Ovary (tissue), 9 donors: Measurements from ENCODE around the gene CNP. TPM values are rescaled to one million over a fixed set of nuclear protein-coding genes. Genes with fewer than 3 reads are reported as not detected.

ENCODE experiments used
- DNase-seq, 5 donors: peaks; one replicate each; pipeline ENCODE4 v3.0.0-alpha.2; 2019 to 2020
- H3K27ac ChIP-seq, 2 donors: fragments of 200-600 bp; one replicate each; pipeline versions ENCODE4 v1.5.1 to v1.8.0; 2019 to 2022
- H3K27me3 ChIP-seq: fragments of 200-600 bp; one replicate; pipeline ENCODE4 v1.8.0; 2022
- H3K36me3 ChIP-seq: fragments of 200-600 bp; sonication (generic); one replicate; pipeline ENCODE4 v1.5.1; 2019
- H3K4me1 ChIP-seq: one replicate; pipeline ENCODE4 v1.8.1; 2013; ENCODE audit warnings: mild to moderate bottlenecking, moderate library complexity; ENCODE audit not compliant: insufficient read depth
- H3K4me3 ChIP-seq: fragments of 200-600 bp; sonication (generic); one replicate; pipeline ENCODE4 v1.5.1; 2017
- H3K9me3 ChIP-seq, 2 donors: fragments of 200-600 bp in 1 of 2; sonication (generic) in 1 of 2; one replicate each; pipeline versions ENCODE4 v1.5.1 to v1.8.1; 2013 to 2019; ENCODE audit warnings: mild to moderate bottlenecking in 1 of 2, moderate library complexity in 1 of 2
- EP300 ChIP-seq: sonication (generic); formaldehyde crosslinking; IDR thresholded peaks from one replicate; pipeline ENCODE4 v1.6.1; 2017; ENCODE audit warnings: antibody characterized with exemption
- POLR2A ChIP-seq: fragments of 450-650 bp; IDR thresholded peaks from one replicate; pipeline ENCODE4 v1.6.1; 2017; ENCODE audit warnings: antibody characterized with exemption, mild to moderate bottlenecking, moderate library complexity
- WGBS, 3 donors: extraction: QIAGEN DNeasy Blood & Tissue Kit in 1 of 3; methylation state at CpG; one replicate each; pipeline versions ENCODE4 v1.1.5 to v1.1.7; 2013 to 2017; 5-methylcytosine and 5-hydroxymethylcytosine counted together
- intact Hi-C, 4 donors: fragments of 100-400 bp; cut with DNase I; formaldehyde crosslinking; loops; one replicate each; pipeline versions ENCODE4 v1.11.0 to v1.15.1; 2022 to 2023
- polyA plus RNA-seq, 2 donors: library from polyadenylated mRNA; stranded (reverse); fragments of 200-250 nt in 1 of 2; fragments of 350-450 nt in 1 of 2; fragmentation: Illumina TruSeq in 1 of 2; extraction: RNeasy Lipid Tissue Mini Kit (QIAGEN cat#74804) in 1 of 2; gene quantifications; one replicate each; pipeline ENCODE4 v1.2.3, GENCODE V29; 2013 to 2014
- total RNA-seq, 7 donors: library from RNA; depleted of rRNA in 2 of 7; stranded (reverse); fragments of >200 nt in 2 of 7; fragmentation: NEBNext Ultra II Directional in 3 of 7; extraction: Animal tissue kit (Norgen Biotek cat#: 25700) in 3 of 7; gene quantifications; one replicate each; pipeline versions ENCODE4 v1.1.0 to v1.2.4, GENCODE V29; 2016 to 2023
- TF ChIP-seq, protein P1 (sequence below), 3 donors: fragments of 450-650 bp in 2 of 3; fragments of 200-600 bp in 1 of 3; IDR thresholded peaks; one replicate each; pipeline versions ENCODE4 v1.5.1 to v1.8.0; 2016 to 2022; ENCODE audit warnings: antibody characterized with exemption in 3 of 3, mild to moderate bottlenecking in 1 of 3
- donor health status: DM: no; HTN: no; CAD: no; lungs with moderate emphysema.
- donor health status: DM: no; HTN: no; CAD: no.
- donor health status: Bipolar disorder and iron deficiency.
- donor health status: DM: yes; HTN: yes; CAD: no.
- donor health status: DM: no; HTN: no; CAD: no.
- donor health status: DM: yes; HTN: yes; CAD: no.

CNP gene
- total and polyA plus RNA-seq, 9 donors, result 30.5 to 88.9 (median 74.1) TPM

DNA sequence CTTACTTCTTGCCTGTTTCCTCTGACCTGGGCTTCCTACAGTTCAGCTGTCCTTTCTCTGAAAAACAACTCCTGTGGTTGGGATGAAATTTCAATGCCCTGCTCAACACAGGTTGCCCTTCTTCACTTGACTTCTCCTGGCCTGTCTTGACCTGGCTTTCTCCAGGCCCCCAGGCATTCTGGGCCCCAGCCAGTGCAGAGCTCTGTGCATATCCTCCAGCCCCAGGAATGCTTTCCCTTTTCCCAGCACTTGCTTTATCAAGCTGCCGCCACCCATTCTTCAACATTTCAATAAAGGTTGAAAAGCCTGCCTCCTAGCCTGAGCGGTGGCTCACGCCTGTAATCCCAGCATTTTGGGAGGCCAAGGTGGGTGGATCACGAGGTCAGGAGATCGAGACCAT, 25.4 kb upstream of the CNP start:
- no peak overlapping the region for H3K4me3 ChIP-seq
- no peaks in the 10 kb centered on the region for H3K4me1 ChIP-seq
- DNase-seq, result no peak
- no peaks in the 10 kb centered on the region for H3K9me3 ChIP-seq
- no peaks in the 10 kb centered on the region for H3K36me3 ChIP-seq
- H3K27ac ChIP-seq, result no peak overlapping the region
- no peak for TF ChIP-seq POLR2A
- no peak for TF ChIP-seq EP300
- TF ChIP-seq, protein P1, sequence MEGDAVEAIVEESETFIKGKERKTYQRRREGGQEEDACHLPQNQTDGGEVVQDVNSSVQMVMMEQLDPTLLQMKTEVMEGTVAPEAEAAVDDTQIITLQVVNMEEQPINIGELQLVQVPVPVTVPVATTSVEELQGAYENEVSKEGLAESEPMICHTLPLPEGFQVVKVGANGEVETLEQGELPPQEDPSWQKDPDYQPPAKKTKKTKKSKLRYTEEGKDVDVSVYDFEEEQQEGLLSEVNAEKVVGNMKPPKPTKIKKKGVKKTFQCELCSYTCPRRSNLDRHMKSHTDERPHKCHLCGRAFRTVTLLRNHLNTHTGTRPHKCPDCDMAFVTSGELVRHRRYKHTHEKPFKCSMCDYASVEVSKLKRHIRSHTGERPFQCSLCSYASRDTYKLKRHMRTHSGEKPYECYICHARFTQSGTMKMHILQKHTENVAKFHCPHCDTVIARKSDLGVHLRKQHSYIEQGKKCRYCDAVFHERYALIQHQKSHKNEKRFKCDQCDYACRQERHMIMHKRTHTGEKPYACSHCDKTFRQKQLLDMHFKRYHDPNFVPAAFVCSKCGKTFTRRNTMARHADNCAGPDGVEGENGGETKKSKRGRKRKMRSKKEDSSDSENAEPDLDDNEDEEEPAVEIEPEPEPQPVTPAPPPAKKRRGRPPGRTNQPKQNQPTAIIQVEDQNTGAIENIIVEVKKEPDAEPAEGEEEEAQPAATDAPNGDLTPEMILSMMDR (IDR thresholded peaks at IDR 0.05), result no peak
- 92 to 94% (median 93%) methylated on average over 5 of the region's 5 CpGs for WGBS, 3 donors
- no peaks in the 10 kb centered on the region for H3K27me3 ChIP-seq
- intact Hi-C loops, result no loop called here

DNA sequence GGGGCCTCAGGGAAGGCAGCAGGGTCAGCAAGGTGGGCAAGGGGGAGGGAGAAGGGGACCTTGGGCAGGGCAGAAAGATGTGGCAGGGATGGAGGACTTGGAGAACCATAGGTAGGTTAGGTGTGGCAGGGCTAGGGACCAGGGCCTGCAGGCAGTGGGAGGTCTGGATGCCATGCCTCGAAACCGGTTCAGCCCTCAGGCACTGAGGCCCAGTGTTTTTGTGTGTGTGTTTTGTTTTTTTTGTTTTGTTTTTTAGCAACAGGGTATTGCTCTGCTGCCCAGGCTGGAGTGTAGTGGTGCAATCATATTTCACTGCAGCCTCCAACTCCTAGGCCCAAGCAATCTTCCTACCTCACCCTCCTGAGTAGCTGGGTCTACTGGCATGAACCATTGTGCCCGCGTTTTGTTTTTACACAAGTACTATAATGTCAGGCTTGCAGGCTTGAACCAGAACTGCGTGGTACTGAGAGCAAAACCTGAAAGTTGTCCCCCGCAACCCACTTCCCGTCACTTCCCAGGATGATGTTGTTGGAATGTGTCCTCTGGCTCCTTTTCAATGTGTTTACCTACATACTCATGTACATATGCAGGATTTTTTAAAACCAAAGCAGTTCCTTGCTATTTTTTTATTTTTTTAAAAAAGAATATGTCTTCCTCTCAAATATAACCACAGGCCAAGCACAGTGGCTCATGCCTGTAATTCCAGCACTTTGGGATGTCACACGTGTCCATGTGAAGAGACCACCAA, 23.8 kb upstream of the CNP start:
- intact Hi-C loops, result no loop called here
- Histone ChIP-seq H3K9me3 (no peaks in the 10 kb centered on the region), H3K4me3 (no peak overlapping the region), H3K4me1 (no peaks in the 10 kb centered on the region), H3K36me3 (no peaks in the 10 kb centered on the region), H3K27me3 (no peaks in the 10 kb centered on the region), H3K27ac (no peak overlapping the region)
- no peak for DNase-seq
- 87 to 93% (median 93%) methylated on average over 8 of the region's 8 CpGs for WGBS, 3 donors
- TF ChIP-seq EP300, result no peak
- TF ChIP-seq, protein P1 (IDR thresholded peaks at IDR 0.05), result no peak
- TF ChIP-seq POLR2A, result no peak

DNA sequence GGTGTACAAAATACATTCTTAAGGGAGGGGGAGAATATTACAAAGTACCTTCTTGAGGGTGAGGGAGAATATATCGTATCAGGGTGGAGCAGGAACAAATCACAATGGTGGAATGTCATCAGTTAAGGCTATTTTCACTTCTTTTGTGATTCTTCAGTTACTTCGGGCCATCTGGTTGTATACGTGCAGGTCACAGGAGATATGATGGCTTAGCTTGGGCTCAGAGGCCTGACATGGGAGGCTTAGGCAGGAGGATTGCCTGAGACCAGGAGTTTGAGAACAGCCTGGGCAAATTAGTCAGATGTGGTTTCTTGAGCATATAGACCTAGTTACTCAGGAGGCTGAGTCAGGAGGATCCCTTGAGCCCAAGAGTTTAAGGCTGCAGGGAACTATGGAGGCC, 23.1 kb upstream of the CNP start:
- H3K9me3 ChIP-seq, result no peaks in the 10 kb centered on the region
- no peaks in the 10 kb centered on the region for H3K27me3 ChIP-seq
- H3K27ac ChIP-seq, result no peak overlapping the region
- 92 to 95% (median 93%) methylated on average over 3 of the region's 3 CpGs for WGBS, 3 donors
- intact Hi-C loops, result no loop called here
- H3K36me3 ChIP-seq, result no peaks in the 10 kb centered on the region
- DNase-seq, result no peak
- no peaks in the 10 kb centered on the region for H3K4me1 ChIP-seq
- no peak overlapping the region for H3K4me3 ChIP-seq
- no peak for TF ChIP-seq POLR2A
- TF ChIP-seq, protein P1 (IDR thresholded peaks at IDR 0.05), result no peak
- no peak for TF ChIP-seq EP300

DNA sequence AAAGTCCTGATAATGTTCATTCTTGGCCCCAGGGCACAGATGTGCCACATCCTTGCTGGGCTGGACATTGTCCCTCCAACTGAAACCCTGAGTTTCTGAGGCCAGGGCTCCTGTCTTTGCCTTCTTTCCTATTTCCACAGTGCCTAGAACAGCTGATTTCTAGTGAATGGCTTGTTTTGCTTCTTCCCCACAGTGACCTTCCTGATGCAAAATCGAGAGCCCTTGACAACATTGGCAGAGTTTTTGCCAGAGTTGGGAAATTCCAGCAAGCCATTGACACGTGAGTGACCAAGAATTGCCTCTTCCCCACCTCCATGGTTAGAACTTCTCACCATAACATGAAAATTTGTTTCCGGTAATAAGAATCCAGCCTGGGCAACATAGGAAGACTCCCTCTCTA, 21.7 kb upstream of the CNP start:
- no peaks in the 10 kb centered on the region for H3K27me3 ChIP-seq

More for the DNA sequence above, 21.7 kb upstream of the CNP start:
- H3K27ac ChIP-seq, result no peak overlapping the region
- H3K36me3 ChIP-seq, result no peaks in the 10 kb centered on the region
- TF ChIP-seq, protein P1 (IDR thresholded peaks at IDR 0.05), result no peak
- TF ChIP-seq POLR2A, result no peak
- no peak for TF ChIP-seq EP300
- H3K4me1 ChIP-seq, result no peaks in the 10 kb centered on the region
- WGBS, 3 donors, result 62 to 75% (median 67%) methylated on average over 3 of the region's 3 CpGs
- no peak for DNase-seq
- intact Hi-C loops, result no loop called here
- no peaks in the 10 kb centered on the region for H3K9me3 ChIP-seq
- H3K4me3 ChIP-seq, result no peak overlapping the region
